Activated CD8-positive, alpha-beta memory T cell treated with anti-CD3 and anti-CD28 coated beads, Interleukin-2, amount 50 U/mL, for 24 hours (primary cell): ENCODE measurements around the gene SIM1.

Experiments
- DNase-seq: peaks from one replicate; pipeline ENCODE4 v3.0.0-alpha.2; 2020; ENCODE audit errors: extremely low read depth

Gene SIM1

GRCh38 chr6:100430962-100431361 lies 33.8 kb downstream of the SIM1 start:
- DNase-seq = no peak

GRCh38 chr6:100427452-100427851 lies 37.3 kb downstream of the SIM1 start:
- no peak for DNase-seq

- no peak for DNase-seq
Observed at GRCh38 chr6:100426744-100427338, 37.9 kb downstream of the SIM1 start.

GRCh38 chr6:100426241-100426640 lies 38.5 kb downstream of the SIM1 start:
- DNase-seq = no peak

GRCh38 chr6:100420711-100421110 lies 44.0 kb downstream of the SIM1 start:
- DNase-seq = no peak

- DNase-seq = no peak
Observed at GRCh38 chr6:100417036-100417435, 47.7 kb downstream of the SIM1 start.

- DNase-seq = no peak
Observed at GRCh38 chr6:100415768-100416167, 49.0 kb downstream of the SIM1 start.

GRCh38 chr6:100412872-100413271 lies 51.8 kb downstream of the SIM1 start:
- DNase-seq = no peak

- DNase-seq = no peak
Observed at GRCh38 chr6:100404051-100404450, 60.7 kb downstream of the SIM1 start.

GRCh38 chr6:100393493-100393892 lies 71.2 kb downstream of the SIM1 start:
- no peak for DNase-seq

- DNase-seq = no peak
Observed at GRCh38 chr6:100392423-100392822, 72.3 kb downstream of the SIM1 start.

- no peak for DNase-seq
Observed at GRCh38 chr6:100388868-100389519, 75.7 kb downstream of the SIM1 start.

- no peak for DNase-seq
Observed at GRCh38 chr6:100382767-100383195, 81.9 kb downstream of the SIM1 start.

- DNase-seq = no peak
Observed at GRCh38 chr6:100382031-100382430, 82.7 kb downstream of the SIM1 start.

GRCh38 chr6:100381111-100381510 lies 83.6 kb downstream of the SIM1 start:
- DNase-seq = no peak

GRCh38 chr6:100379386-100379785 lies 85.3 kb downstream of the SIM1 start:
- DNase-seq = no peak

GRCh38 chr6:100378576-100378975 lies 86.1 kb downstream of the SIM1 start:
- DNase-seq = no peak

GRCh38 chr6:100376103-100376502 lies 88.6 kb downstream of the SIM1 start:
- no peak for DNase-seq

- no peak for DNase-seq
Observed at GRCh38 chr6:100372326-100373091, 92.2 kb downstream of the SIM1 start.

GRCh38 chr6:100371591-100371990 lies 93.1 kb downstream of the SIM1 start:
- DNase-seq = no peak

- no peak for DNase-seq
Observed at GRCh38 chr6:100370265-100370664, 94.5 kb downstream of the SIM1 start.

- DNase-seq = no peak
Observed at GRCh38 chr6:100366419-100366818, 98.3 kb downstream of the SIM1 start.

- no peak for DNase-seq
Observed at GRCh38 chr6:100363651-100364050, 101.1 kb downstream of the SIM1 start.
